ENCODE results near the gene JPT1.

GRCh38 chr17:75124819-75125162 lies 29.5 kb downstream of the JPT1 start:
- TF ChIP-seq, protein P1, sequence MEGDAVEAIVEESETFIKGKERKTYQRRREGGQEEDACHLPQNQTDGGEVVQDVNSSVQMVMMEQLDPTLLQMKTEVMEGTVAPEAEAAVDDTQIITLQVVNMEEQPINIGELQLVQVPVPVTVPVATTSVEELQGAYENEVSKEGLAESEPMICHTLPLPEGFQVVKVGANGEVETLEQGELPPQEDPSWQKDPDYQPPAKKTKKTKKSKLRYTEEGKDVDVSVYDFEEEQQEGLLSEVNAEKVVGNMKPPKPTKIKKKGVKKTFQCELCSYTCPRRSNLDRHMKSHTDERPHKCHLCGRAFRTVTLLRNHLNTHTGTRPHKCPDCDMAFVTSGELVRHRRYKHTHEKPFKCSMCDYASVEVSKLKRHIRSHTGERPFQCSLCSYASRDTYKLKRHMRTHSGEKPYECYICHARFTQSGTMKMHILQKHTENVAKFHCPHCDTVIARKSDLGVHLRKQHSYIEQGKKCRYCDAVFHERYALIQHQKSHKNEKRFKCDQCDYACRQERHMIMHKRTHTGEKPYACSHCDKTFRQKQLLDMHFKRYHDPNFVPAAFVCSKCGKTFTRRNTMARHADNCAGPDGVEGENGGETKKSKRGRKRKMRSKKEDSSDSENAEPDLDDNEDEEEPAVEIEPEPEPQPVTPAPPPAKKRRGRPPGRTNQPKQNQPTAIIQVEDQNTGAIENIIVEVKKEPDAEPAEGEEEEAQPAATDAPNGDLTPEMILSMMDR (IDR thresholded peaks at IDR 0.05; ENCODE audit: borderline replicate concordance, extremely low read depth, low read length, poor library complexity, severe bottlenecking) = no peak
- no peak for TF ChIP-seq EZH2 (IDR thresholded peaks at IDR 0.05; ENCODE audit: borderline replicate concordance, low read depth, low read length, severe bottlenecking)
